HEK293 (cell line): ENCODE measurements around the gene SMIM29.

Experiments used
- CTCF ChIA-PET: fragments of 350-600 bp; formaldehyde crosslinking; extraction: SDS; loops from one replicate; lab custom pipeline; 2021; ENCODE audit warnings: antibody characterized with exemption; lab: Yijun Ruan, JAX
- POLR2A ChIA-PET: fragments of 300-600 bp; formaldehyde crosslinking; extraction: SDS; loops from one replicate; lab custom pipeline; 2020; ENCODE audit warnings: antibody characterized with exemption, inconsistent platforms; lab: Yijun Ruan, JAX
- H3K27ac ChIP-seq: fragments of 200-500 bp; sonication (Bioruptor generic); 2 replicates; pipeline ENCODE4 v1.5.1; 2014; ENCODE audit warnings: low read depth, low read length, control low read depth, inconsistent platforms; ENCODE audit errors: extremely low read depth
- H3K36me3 ChIP-seq, 2 experiments: fragments of 200-500 bp in 1 of 2; sonication (Bioruptor generic) in 1 of 2; 1 replicate in 1 of 2; 2 replicates in 1 of 2; pipeline ENCODE4 v1.5.1; 2014 to 2017; ENCODE audit warnings: inconsistent platforms in 2 of 2, low read length in 2 of 2; ENCODE audit not compliant: control insufficient read depth in 2 of 2, insufficient read depth in 1 of 2
- H3K4me1 ChIP-seq: fragments of 200-500 bp; sonication (Bioruptor generic); 2 replicates; pipeline ENCODE4 v1.5.1; 2014; ENCODE audit warnings: mild to moderate bottlenecking, low read length, inconsistent platforms; ENCODE audit not compliant: control insufficient read depth, insufficient read depth
- H3K4me3 ChIP-seq: 2 replicates; pipeline ENCODE4 v1.5.1; 2011; ENCODE audit warnings: low read depth, mild to moderate bottlenecking, control low read depth, low read length, moderate library complexity
- H3K9me3 ChIP-seq: fragments of 200-500 bp; sonication (Bioruptor generic); 2 replicates; pipeline ENCODE4 v1.5.1; 2014; ENCODE audit warnings: low read depth, low read length, inconsistent platforms; ENCODE audit not compliant: control insufficient read depth, insufficient read depth
- GLI2 ChIP-seq: fragments of 450-650 bp; formaldehyde crosslinking; IDR thresholded peaks from 2 replicates; pipeline ENCODE4; 2017; ENCODE audit warnings: missing biosample characterization, missing genetic modification characterization, low read depth, borderline replicate concordance
- OVOL3 ChIP-seq: fragments of 450-650 bp; formaldehyde crosslinking; IDR thresholded peaks from 2 replicates; pipeline ENCODE4 v1.5.1; 2016; ENCODE audit warnings: missing biosample characterization, missing genetic modification characterization
- ZBTB44 ChIP-seq: fragments of 450-650 bp; IDR thresholded peaks from 2 replicates; pipeline ENCODE4 v1.5.1; 2018; ENCODE audit warnings: missing biosample characterization, mild to moderate bottlenecking, missing genetic modification characterization
- ZNF114 ChIP-seq: fragments of 450-650 bp; formaldehyde crosslinking; IDR thresholded peaks from 2 replicates; pipeline ENCODE4 v1.5.0; 2017; ENCODE audit warnings: missing biosample characterization, missing genetic modification characterization
- ZNF121 ChIP-seq: fragments of 450-650 bp; formaldehyde crosslinking; IDR thresholded peaks from 2 replicates; pipeline ENCODE4 v1.5.1; 2016; ENCODE audit warnings: missing biosample characterization, missing genetic modification characterization
- ZNF157 ChIP-seq: fragments of 450-650 bp; formaldehyde crosslinking; IDR thresholded peaks from 2 replicates; pipeline ENCODE4 v1.5.1; 2016; ENCODE audit warnings: missing biosample characterization, missing genetic modification characterization
- ZNF184 ChIP-seq: fragments of 450-650 bp; IDR thresholded peaks from 2 replicates; pipeline ENCODE4 v1.5.1; 2018; ENCODE audit warnings: missing biosample characterization, mild to moderate bottlenecking, missing genetic modification characterization
- ZNF426 ChIP-seq: fragments of 450-650 bp; formaldehyde crosslinking; IDR thresholded peaks from 2 replicates; pipeline ENCODE4 v1.5.1; 2017; ENCODE audit warnings: missing biosample characterization, missing genetic modification characterization, mild to moderate bottlenecking, inconsistent platforms, moderate library complexity
- ZNF488 ChIP-seq: fragments of 450-650 bp; formaldehyde crosslinking; IDR thresholded peaks from 2 replicates; pipeline ENCODE4 v1.5.1; 2016; ENCODE audit warnings: missing biosample characterization, missing genetic modification characterization
- ZNF513 ChIP-seq: fragments of 450-650 bp; IDR thresholded peaks from 2 replicates; pipeline ENCODE4 v1.5.1; 2018; ENCODE audit warnings: missing biosample characterization, missing genetic modification characterization
- ZNF530 ChIP-seq: fragments of 450-650 bp; formaldehyde crosslinking; IDR thresholded peaks from 2 replicates; pipeline ENCODE4 v1.5.1; 2016; ENCODE audit warnings: low read depth, missing biosample characterization, missing genetic modification characterization
- ZNF555 ChIP-seq: fragments of 450-650 bp; formaldehyde crosslinking; conservative IDR thresholded peaks from 2 replicates; pipeline ENCODE4 v1.5.1; 2017; ENCODE audit warnings: missing biosample characterization, mild to moderate bottlenecking, missing genetic modification characterization, inconsistent platforms
- ZNF558 ChIP-seq: fragments of 450-650 bp; formaldehyde crosslinking; IDR thresholded peaks from 2 replicates; pipeline ENCODE4 v1.5.1; 2016; ENCODE audit warnings: missing biosample characterization, missing genetic modification characterization
- ZNF629 ChIP-seq: fragments of 450-650 bp; formaldehyde crosslinking; IDR thresholded peaks from 2 replicates; pipeline ENCODE4 v1.5.1; 2017; ENCODE audit warnings: missing biosample characterization, missing genetic modification characterization
- ZNF645 ChIP-seq: fragments of 450-650 bp; formaldehyde crosslinking; IDR thresholded peaks from 2 replicates; pipeline ENCODE4; 2016; ENCODE audit warnings: missing biosample characterization, missing genetic modification characterization
- ZNF677 ChIP-seq: fragments of 450-650 bp; IDR thresholded peaks from 2 replicates; pipeline ENCODE4 v1.5.0; 2018; ENCODE audit warnings: missing biosample characterization, mild to moderate bottlenecking, missing genetic modification characterization, moderate library complexity
- ZNF707 ChIP-seq: fragments of 450-650 bp; formaldehyde crosslinking; IDR thresholded peaks from 2 replicates; pipeline ENCODE4 v1.5.1; 2016; ENCODE audit warnings: missing biosample characterization, missing genetic modification characterization
- ZNF747 ChIP-seq: fragments of 450-650 bp; formaldehyde crosslinking; IDR thresholded peaks from 2 replicates; pipeline ENCODE4 v1.5.1; 2016; ENCODE audit warnings: missing biosample characterization, missing genetic modification characterization
- TF ChIP-seq, protein P1 (sequence below): fragments of 450-650 bp; formaldehyde crosslinking; IDR thresholded peaks from 2 replicates; pipeline ENCODE4 v1.5.1; 2016; ENCODE audit warnings: missing biosample characterization, missing genetic modification characterization
- TF ChIP-seq, protein P2 (sequence below): fragments of 450-650 bp; formaldehyde crosslinking; IDR thresholded peaks from 2 replicates; pipeline ENCODE4 v1.5.1; 2016; ENCODE audit warnings: missing biosample characterization, missing genetic modification characterization
- TF ChIP-seq, protein P3 (sequence below): fragments of 450-650 bp; formaldehyde crosslinking; optimal IDR thresholded peaks from 2 replicates; pipeline ENCODE3; 2016; ENCODE audit warnings: missing biosample characterization, mild to moderate bottlenecking, missing genetic modification characterization
- TF ChIP-seq, protein P4 (sequence below): fragments of 450-650 bp; formaldehyde crosslinking; IDR thresholded peaks from 2 replicates; pipeline ENCODE4 v1.5.1; 2017; ENCODE audit warnings: missing biosample characterization, missing genetic modification characterization

The SMIM29 gene

DNA sequence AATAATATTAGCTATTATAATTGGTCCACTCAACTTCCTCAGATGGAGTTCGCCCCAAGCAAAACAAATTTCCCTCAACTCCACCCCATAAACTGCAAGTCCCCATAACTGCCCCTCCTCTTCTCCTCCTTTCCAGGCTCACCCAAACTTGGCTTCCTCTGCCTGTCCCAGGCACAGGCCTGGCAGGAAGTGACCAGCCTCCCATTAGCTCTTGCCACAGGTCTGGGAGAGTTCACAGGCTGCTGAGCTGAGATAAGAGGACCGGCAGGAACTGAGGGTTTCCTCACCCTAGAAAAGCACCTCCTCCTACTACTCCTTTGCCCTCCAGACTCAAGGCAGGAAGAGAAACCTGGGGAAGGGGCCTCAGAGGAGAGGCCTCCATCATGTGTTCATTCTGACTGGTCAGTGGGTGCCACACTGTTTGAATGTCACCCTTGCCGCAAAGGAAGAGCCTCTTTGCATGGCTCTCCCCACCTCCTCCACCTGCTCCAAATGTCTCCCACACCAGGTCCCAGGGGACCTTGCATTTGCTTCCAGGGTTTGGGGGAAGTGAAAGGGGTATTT, 24.5 kb upstream of the SMIM29 start:
- CTCF ChIA-PET: interaction anchor here (0.6 kb wide), 1 partner anchor 839 kb away, joined by 3 read pairs; no protein-coding TSS in a partner anchor
- POLR2A ChIA-PET: interaction anchor here (0.6 kb wide), 1 partner anchor 142 kb away, joined by 5 read pairs; no protein-coding TSS in a partner anchor
- Histone ChIP-seq H3K36me3 (no peaks in the 10 kb centered on the region), H3K9me3 (no peaks in the 10 kb centered on the region), H3K27ac (no peak overlapping the region), H3K4me1 (no peaks in the 10 kb centered on the region)
- TF ChIP-seq ZNF426 (tag by site-specific recombination): no peak
- no peak for TF ChIP-seq ZNF747 (tag by site-specific recombination)
- no peak for TF ChIP-seq ZNF157 (tag by site-specific recombination)
- TF ChIP-seq ZNF629 (tag by site-specific recombination): no peak
- TF ChIP-seq, all 188 proteins: peak for 0
- H3K4me3 ChIP-seq: no peak overlapping the region

DNA sequence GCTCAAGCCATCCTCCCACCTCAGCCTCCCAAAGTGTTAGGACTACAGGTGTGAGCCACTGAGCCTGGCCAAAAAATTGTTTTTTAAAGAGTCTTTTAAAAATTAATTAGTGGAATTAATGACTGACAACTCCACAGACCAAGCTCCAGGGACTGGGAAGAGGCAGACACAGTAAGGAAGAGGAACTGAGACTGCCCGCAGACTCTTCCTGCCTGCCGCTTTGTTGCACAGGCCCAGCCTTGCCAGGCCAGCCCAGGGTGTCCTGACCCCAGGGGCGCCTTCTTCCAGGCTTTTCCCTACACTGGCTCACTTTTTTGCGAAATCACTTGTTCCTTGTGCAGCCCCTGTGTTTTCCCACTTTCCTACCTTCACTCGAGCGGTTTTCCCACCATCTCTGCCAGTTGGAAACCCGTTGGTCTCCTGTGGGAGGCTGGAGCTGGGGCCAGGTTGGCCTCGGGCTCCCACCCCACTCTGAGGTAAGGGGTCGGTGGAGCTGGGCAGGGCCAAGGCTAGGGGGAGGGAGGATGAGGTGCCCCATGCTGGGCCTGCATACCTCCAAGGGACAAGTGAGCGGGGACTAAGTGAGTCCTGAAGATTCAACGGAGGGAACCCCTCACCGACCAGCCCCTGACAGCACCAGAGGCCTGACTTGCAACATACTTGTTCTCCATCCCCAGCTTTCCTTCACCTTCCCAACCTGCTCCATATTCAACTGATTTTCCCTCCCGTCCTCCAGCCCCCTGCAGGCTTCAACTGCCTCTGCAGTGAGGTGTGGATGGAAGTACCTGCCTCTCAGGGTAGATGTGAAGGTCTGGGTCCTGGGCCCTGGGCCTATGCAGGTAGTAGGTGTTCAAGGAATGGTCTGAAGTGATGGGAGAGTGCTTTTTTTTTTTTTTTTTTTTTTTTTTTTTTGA, 23.5 kb upstream of the SMIM29 start:
- no peak for TF ChIP-seq ZNF555
- TF ChIP-seq, protein P1, sequence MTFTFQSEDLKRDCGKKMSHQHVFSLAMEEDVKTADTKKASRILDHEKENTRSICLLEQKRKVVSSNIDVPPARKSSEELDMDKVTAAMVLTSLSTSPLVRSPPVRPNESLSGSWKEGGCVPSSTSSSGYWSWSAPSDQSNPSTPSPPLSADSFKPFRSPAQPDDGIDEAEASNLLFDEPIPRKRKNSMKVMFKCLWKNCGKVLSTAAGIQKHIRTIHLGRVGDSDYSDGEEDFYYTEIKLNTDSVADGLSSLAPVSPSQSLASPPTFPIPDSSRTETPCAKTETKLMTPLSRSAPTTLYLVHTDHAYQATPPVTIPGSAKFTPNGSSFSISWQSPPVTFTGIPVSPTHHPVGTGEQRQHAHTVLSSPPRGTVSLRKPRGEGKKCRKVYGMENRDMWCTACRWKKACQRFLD: no peak
- no peak for TF ChIP-seq ZNF677 (tag by site-specific recombination)
- no peak for TF ChIP-seq ZNF488 (tag by site-specific recombination)
- TF ChIP-seq ZNF121: no peak
- TF ChIP-seq ZBTB44 (tag by site-specific recombination): no peak
- TF ChIP-seq, protein P2, sequence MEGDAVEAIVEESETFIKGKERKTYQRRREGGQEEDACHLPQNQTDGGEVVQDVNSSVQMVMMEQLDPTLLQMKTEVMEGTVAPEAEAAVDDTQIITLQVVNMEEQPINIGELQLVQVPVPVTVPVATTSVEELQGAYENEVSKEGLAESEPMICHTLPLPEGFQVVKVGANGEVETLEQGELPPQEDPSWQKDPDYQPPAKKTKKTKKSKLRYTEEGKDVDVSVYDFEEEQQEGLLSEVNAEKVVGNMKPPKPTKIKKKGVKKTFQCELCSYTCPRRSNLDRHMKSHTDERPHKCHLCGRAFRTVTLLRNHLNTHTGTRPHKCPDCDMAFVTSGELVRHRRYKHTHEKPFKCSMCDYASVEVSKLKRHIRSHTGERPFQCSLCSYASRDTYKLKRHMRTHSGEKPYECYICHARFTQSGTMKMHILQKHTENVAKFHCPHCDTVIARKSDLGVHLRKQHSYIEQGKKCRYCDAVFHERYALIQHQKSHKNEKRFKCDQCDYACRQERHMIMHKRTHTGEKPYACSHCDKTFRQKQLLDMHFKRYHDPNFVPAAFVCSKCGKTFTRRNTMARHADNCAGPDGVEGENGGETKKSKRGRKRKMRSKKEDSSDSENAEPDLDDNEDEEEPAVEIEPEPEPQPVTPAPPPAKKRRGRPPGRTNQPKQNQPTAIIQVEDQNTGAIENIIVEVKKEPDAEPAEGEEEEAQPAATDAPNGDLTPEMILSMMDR: no peak
- TF ChIP-seq, protein P3, sequence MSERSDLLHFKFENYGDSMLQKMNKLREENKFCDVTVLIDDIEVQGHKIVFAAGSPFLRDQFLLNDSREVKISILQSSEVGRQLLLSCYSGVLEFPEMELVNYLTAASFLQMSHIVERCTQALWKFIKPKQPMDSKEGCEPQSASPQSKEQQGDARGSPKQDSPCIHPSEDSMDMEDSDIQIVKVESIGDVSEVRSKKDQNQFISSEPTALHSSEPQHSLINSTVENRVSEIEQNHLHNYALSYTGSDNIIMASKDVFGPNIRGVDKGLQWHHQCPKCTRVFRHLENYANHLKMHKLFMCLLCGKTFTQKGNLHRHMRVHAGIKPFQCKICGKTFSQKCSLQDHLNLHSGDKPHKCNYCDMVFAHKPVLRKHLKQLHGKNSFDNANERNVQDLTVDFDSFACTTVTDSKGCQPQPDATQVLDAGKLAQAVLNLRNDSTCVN (tag by site-specific recombination): no peak
- no peak for TF ChIP-seq ZNF645 (tag by site-specific recombination)
- TF ChIP-seq, protein P4, sequence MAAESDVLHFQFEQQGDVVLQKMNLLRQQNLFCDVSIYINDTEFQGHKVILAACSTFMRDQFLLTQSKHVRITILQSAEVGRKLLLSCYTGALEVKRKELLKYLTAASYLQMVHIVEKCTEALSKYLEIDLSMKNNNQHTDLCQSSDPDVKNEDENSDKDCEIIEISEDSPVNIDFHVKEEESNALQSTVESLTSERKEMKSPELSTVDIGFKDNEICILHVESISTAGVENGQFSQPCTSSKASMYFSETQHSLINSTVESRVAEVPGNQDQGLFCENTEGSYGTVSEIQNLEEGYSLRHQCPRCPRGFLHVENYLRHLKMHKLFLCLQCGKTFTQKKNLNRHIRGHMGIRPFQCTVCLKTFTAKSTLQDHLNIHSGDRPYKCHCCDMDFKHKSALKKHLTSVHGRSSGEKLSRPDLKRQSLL (tag by site-specific recombination): no peak
- TF ChIP-seq ZNF530: no peak
- no peak for TF ChIP-seq ZNF513
- no peak for TF ChIP-seq ZNF184
- TF ChIP-seq ZNF114: no peak
- TF ChIP-seq ZNF707 (tag by site-specific recombination): no peak
- no peak for TF ChIP-seq OVOL3
- no peak for TF ChIP-seq GLI2
- TF ChIP-seq ZNF558: no peak
- CTCF ChIA-PET: interaction anchor here (0.6 to 1.0 kb wide), 2 partner anchors 23 to 840 kb away, joined by 3 to 5 read pairs; partner anchors contain the start of gene SMIM29
- Histone ChIP-seq H3K9me3 (no peaks in the 10 kb centered on the region), H3K27ac (no peak overlapping the region), H3K4me1 (no peaks in the 10 kb centered on the region), H3K36me3 (no peaks in the 10 kb centered on the region), H3K4me3 (no peak overlapping the region)
- POLR2A ChIA-PET: no interaction called here
